ENCODE measurements around the gene NANS. TPM values are rescaled to one million over a fixed set of nuclear protein-coding genes. Genes with fewer than 3 reads are reported as not detected.

Gene NANS
- total and polyA plus RNA-seq, 2 of the 13 experiments (the other 11 are each of a cell fraction or from before 2014, with no cell fraction given), result 86.9 to 203 TPM

GRCh38 chr9:98062161-98062560 is 5.6 kb downstream of the NANS start:
- no peak overlapping the region for H3K4me2 ChIP-seq (ENCODE audit: low read depth, low read length)
- POLR2A ChIA-PET, result no interaction called here
- TF ChIP-seq PPARG (CRISPR knock-in tag; conservative IDR thresholded peaks at IDR 0.05) (no peak), ZNF709 (CRISPR knock-in tag; IDR thresholded peaks at IDR 0.05) (no peak), ZFAT (CRISPR knock-in tag; conservative IDR thresholded peaks at IDR 0.05) (no peak), SP1 (IDR thresholded peaks at IDR 0.05) (no peak), SP1 (CRISPR knock-in tag; IDR thresholded peaks at IDR 0.05) (no peak), ZNF430 (CRISPR knock-in tag; IDR thresholded peaks at IDR 0.05) (no peak), KDM2A (CRISPR knock-in tag; IDR thresholded peaks at IDR 0.05; ENCODE audit: borderline replicate concordance, low read depth) (no peak), DZIP1 (CRISPR knock-in tag; IDR thresholded peaks at IDR 0.05) (no peak), ZFP91 (CRISPR knock-in tag; IDR thresholded peaks at IDR 0.05; ENCODE audit: borderline replicate concordance) (no peak)
- TF ChIP-seq, protein P1, sequence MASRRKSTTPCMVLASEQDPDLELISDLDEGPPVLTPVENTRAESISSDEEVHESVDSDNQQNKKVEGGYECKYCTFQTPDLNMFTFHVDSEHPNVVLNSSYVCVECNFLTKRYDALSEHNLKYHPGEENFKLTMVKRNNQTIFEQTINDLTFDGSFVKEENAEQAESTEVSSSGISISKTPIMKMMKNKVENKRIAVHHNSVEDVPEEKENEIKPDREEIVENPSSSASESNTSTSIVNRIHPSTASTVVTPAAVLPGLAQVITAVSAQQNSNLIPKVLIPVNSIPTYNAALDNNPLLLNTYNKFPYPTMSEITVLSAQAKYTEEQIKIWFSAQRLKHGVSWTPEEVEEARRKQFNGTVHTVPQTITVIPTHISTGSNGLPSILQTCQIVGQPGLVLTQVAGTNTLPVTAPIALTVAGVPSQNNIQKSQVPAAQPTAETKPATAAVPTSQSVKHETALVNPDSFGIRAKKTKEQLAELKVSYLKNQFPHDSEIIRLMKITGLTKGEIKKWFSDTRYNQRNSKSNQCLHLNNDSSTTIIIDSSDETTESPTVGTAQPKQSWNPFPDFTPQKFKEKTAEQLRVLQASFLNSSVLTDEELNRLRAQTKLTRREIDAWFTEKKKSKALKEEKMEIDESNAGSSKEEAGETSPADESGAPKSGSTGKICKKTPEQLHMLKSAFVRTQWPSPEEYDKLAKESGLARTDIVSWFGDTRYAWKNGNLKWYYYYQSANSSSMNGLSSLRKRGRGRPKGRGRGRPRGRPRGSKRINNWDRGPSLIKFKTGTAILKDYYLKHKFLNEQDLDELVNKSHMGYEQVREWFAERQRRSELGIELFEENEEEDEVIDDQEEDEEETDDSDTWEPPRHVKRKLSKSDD (CRISPR knock-in tag; IDR thresholded peaks at IDR 0.05; ENCODE audit: low read depth), result no peak
- CTCF ChIA-PET (ENCODE audit: low intra/inter-chr PET ratio, low total read pairs), result no interaction called here
- FAIRE-seq (no peak), DNase-seq (ENCODE audit: low spot score) (no peak), ATAC-seq (no peak)
- no TSS peak for BruUV-seq (replicated peaks)
- H3K27ac ChIP-seq (ENCODE audit: extremely low read length, insufficient read depth, low read length), result no peak overlapping the region
- H2AFZ ChIP-seq (ENCODE audit: low read length), result no peak overlapping the region
- no peak overlapping the region for H3K9ac ChIP-seq (ENCODE audit: insufficient read depth, low read depth, low read length)
- H3K4me1 ChIP-seq (ENCODE audit: insufficient read depth, low read length), result peaks cover 32% of the 10 kb centered on the region
- in situ Hi-C loops (cut with HindIII; ENCODE audit: extremely low pct_ligation_motif_present, low pct_unique_long_range_greater_than_20kb) (no loop called here), intact Hi-C loops (cut with micrococcal nuclease; ENCODE audit: unreplicated experiment) (no loop called here)
- WGBS (ENCODE audit: low lambda C conversion rate), result 94% methylated on average over 3 of the region's 3 CpGs
- no peak overlapping the region for H3K4me3 ChIP-seq (replicated peaks in 1 of 3; ENCODE audit: insufficient read depth in 1 of 3, low read depth in 2 of 3, low read length in 3 of 3)
- H4K20me1 ChIP-seq (ENCODE audit: insufficient read depth, low read length), result peaks cover 3% of the 10 kb centered on the region; the same call in 1 of the 2 replicates
- peaks cover 46% of the 10 kb centered on the region for H3K79me2 ChIP-seq (ENCODE audit: insufficient read depth, low read length)
- H3K36me3 ChIP-seq (replicated peaks in 1 of 2; ENCODE audit: control insufficient read depth in 1 of 2, insufficient read depth in 2 of 2, low read length in 2 of 2), result peaks cover 15 to 56% of the 10 kb centered on the region in 2 experiments
- H3K27me3 ChIP-seq (ENCODE audit: control insufficient read depth in 1 of 2, insufficient read depth in 2 of 2, low read length in 2 of 2), result no peaks in the 10 kb centered on the region
- no peaks in the 10 kb centered on the region for H3K9me3 ChIP-seq (ENCODE audit: low read length)

Measured in HepG2 (cell line).